SU-DHL-6 (cell line): Measurements from ENCODE around the gene MTF1.

ENCODE experiments used
- EZH2phosphoT487 ChIP-seq: fragments of 200-600 bp; sonication (generic), shearing (Covaris generic); conservative IDR thresholded peaks from 2 replicates; pipeline ENCODE4 v1.6.1; 2018; ENCODE audit warnings: mild to moderate bottlenecking, antibody characterized with exemption, low read length, moderate library complexity, mixed read lengths
- TF ChIP-seq, protein P1 (sequence below): fragments of 200-600 bp; sonication (generic); IDR thresholded peaks from one replicate; pipeline ENCODE4 v1.5.1; 2017; ENCODE audit warnings: antibody characterized with exemption, mild to moderate bottlenecking, low read length, moderate library complexity; ENCODE audit not compliant: insufficient read depth, poor library complexity, severe bottlenecking

- TF ChIP-seq, protein P1, sequence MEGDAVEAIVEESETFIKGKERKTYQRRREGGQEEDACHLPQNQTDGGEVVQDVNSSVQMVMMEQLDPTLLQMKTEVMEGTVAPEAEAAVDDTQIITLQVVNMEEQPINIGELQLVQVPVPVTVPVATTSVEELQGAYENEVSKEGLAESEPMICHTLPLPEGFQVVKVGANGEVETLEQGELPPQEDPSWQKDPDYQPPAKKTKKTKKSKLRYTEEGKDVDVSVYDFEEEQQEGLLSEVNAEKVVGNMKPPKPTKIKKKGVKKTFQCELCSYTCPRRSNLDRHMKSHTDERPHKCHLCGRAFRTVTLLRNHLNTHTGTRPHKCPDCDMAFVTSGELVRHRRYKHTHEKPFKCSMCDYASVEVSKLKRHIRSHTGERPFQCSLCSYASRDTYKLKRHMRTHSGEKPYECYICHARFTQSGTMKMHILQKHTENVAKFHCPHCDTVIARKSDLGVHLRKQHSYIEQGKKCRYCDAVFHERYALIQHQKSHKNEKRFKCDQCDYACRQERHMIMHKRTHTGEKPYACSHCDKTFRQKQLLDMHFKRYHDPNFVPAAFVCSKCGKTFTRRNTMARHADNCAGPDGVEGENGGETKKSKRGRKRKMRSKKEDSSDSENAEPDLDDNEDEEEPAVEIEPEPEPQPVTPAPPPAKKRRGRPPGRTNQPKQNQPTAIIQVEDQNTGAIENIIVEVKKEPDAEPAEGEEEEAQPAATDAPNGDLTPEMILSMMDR, result no peak
- TF ChIP-seq EZH2phosphoT487, result no peak
Measured at GRCh38 chr1:37802439-37802838, 57.0 kb downstream of the MTF1 start.
